Measurements from ENCODE around the gene SKI.

Gene SKI

GRCh38 chr1:2345297-2346075, 117.4 kb downstream of the SKI start:
- DNase-seq (ENCODE audit: low read depth) = no peak
- H3K4me3 ChIP-seq (ENCODE audit: low read depth, low read length) = no peak overlapping the region
- TF ChIP-seq, protein P1, sequence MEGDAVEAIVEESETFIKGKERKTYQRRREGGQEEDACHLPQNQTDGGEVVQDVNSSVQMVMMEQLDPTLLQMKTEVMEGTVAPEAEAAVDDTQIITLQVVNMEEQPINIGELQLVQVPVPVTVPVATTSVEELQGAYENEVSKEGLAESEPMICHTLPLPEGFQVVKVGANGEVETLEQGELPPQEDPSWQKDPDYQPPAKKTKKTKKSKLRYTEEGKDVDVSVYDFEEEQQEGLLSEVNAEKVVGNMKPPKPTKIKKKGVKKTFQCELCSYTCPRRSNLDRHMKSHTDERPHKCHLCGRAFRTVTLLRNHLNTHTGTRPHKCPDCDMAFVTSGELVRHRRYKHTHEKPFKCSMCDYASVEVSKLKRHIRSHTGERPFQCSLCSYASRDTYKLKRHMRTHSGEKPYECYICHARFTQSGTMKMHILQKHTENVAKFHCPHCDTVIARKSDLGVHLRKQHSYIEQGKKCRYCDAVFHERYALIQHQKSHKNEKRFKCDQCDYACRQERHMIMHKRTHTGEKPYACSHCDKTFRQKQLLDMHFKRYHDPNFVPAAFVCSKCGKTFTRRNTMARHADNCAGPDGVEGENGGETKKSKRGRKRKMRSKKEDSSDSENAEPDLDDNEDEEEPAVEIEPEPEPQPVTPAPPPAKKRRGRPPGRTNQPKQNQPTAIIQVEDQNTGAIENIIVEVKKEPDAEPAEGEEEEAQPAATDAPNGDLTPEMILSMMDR (IDR thresholded peaks at IDR 0.05; ENCODE audit: low read depth, low read length, missing control alignments) = no peak

DNA sequence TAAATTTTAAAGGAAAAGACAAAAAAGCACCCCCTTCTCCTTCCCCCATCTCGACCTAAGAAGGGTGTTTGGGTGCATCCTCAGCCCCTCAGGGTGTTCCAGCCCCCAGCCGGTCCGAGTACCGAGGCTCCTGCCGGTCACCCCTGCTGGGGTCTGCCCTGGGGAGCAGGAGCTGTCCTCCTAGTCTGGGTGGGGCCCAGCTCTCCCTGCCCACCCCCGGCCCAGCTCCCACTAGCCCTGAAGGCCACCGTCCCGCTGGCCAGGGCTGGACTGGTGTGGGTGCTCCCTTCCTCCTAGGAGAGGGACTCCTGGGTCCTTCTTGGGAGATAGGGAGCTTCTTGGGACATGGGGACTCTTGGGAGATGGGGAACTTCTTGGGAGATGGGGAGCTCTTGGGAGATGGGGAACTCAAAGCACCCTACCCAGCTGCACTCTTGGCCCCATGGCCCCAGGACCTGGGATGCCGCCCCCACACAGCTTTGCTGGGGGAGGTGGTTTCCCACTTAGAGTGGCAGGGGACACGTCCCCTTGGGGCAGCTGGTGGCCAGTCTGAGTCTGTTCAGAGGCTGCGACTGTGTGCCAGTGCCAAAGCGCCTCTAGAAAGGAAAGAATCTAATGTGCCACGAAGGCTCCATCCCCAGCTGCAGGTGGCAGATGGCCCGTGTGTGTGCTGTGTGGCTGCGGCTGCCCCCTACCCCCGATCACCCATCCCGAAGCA, 118.7 kb downstream of the SKI start:
- no peak overlapping the region for H3K4me3 ChIP-seq (ENCODE audit: low read depth, low read length)
- TF ChIP-seq, protein P1 (IDR thresholded peaks at IDR 0.05; ENCODE audit: low read depth, low read length, missing control alignments) = no peak
- no peak for DNase-seq (ENCODE audit: low read depth)

- TF ChIP-seq, protein P1 (IDR thresholded peaks at IDR 0.05; ENCODE audit: low read depth, low read length, missing control alignments) = no peak
- DNase-seq (ENCODE audit: low read depth) = no peak
- H3K4me3 ChIP-seq (ENCODE audit: low read depth, low read length) = no peak overlapping the region
Measured at GRCh38 chr1:2347409-2347785, 119.3 kb downstream of the SKI start.

DNA sequence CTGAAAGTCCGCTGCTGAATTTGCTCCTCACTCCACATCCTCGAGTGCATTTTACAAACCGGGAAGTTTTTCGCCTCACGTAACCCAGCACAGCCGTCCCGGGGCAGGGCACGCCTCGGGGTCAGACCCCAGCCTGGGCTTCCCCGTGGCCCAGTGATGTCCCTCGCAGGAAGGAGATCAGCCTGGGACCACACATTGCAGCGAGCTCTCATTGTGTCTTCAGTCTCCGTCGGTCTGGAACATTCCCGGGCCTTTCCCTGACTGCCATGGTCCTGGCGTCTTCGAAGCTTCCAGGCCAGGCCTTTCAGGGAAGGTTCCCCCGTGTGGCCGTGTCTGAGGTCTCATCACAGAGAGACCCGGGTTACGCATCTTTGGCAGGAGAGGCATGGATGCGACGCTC, 119.8 kb downstream of the SKI start:
- no peak overlapping the region for H3K4me3 ChIP-seq (ENCODE audit: low read depth, low read length)
- TF ChIP-seq, protein P1 (IDR thresholded peaks at IDR 0.05; ENCODE audit: low read depth, low read length, missing control alignments) = no peak
- DNase-seq (ENCODE audit: low read depth) = no peak

- H3K4me3 ChIP-seq (ENCODE audit: low read depth, low read length) = no peak overlapping the region
- TF ChIP-seq, protein P1 (IDR thresholded peaks at IDR 0.05; ENCODE audit: low read depth, low read length, missing control alignments) = no peak
- DNase-seq (ENCODE audit: low read depth) = no peak
Measured at GRCh38 chr1:2348346-2349325, 120.5 kb downstream of the SKI start.

GRCh38 chr1:2349806-2350205, 121.7 kb downstream of the SKI start:
- no peak for DNase-seq (ENCODE audit: low read depth)
- H3K4me3 ChIP-seq (ENCODE audit: low read depth, low read length) = no peak overlapping the region
- TF ChIP-seq, protein P1 (IDR thresholded peaks at IDR 0.05; ENCODE audit: low read depth, low read length, missing control alignments) = no peak
